Dermis blood vessel endothelial cell (primary cell): ENCODE measurements around the gene CTTNBP2. TPM values are rescaled to one million over a fixed set of nuclear protein-coding genes. Genes with fewer than 3 reads are reported as not detected.

ENCODE experiments used
- DNase-seq: peaks from one replicate; pipeline ENCODE4 v3.0.0; 2010
- total RNA-seq: library from RNA; depleted of rRNA; stranded (reverse); fragments of >200 nt; gene quantifications from 2 replicates; pipeline ENCODE4 v1.2.3, GENCODE V29; 2014

Gene CTTNBP2
- total RNA-seq, 1 donor from 2014 or later = 0.34 TPM

- no peak for DNase-seq
Measured at GRCh38 chr7:117784315-117784714, 88.9 kb downstream of the CTTNBP2 start.

GRCh38 chr7:117782761-117783160 lies 90.5 kb downstream of the CTTNBP2 start:
- no peak for DNase-seq

GRCh38 chr7:117781707-117782106 lies 91.5 kb downstream of the CTTNBP2 start:
- no peak for DNase-seq

GRCh38 chr7:117780832-117781231 lies 92.4 kb downstream of the CTTNBP2 start:
- DNase-seq = no peak

GRCh38 chr7:117777335-117778142 lies 95.7 kb downstream of the CTTNBP2 start:
- no peak for DNase-seq

GRCh38 chr7:117776224-117776623 lies 97.0 kb downstream of the CTTNBP2 start:
- no peak for DNase-seq

GRCh38 chr7:117775801-117776200 lies 97.4 kb downstream of the CTTNBP2 start:
- DNase-seq = no peak

GRCh38 chr7:117774943-117775342 lies 98.3 kb downstream of the CTTNBP2 start:
- DNase-seq = no peak

GRCh38 chr7:117772421-117772820 lies 100.8 kb downstream of the CTTNBP2 start:
- DNase-seq = no peak

GRCh38 chr7:117771756-117772155 lies 101.5 kb downstream of the CTTNBP2 start:
- no peak for DNase-seq

- no peak for DNase-seq
Measured at GRCh38 chr7:117769085-117769484, 104.2 kb downstream of the CTTNBP2 start.

GRCh38 chr7:117767951-117768350 lies 105.3 kb downstream of the CTTNBP2 start:
- no peak for DNase-seq

- no peak for DNase-seq
Measured at GRCh38 chr7:117766913-117767312, 106.3 kb downstream of the CTTNBP2 start.

GRCh38 chr7:117764031-117764430 lies 109.2 kb downstream of the CTTNBP2 start:
- DNase-seq = no peak

GRCh38 chr7:117762055-117762454 lies 111.2 kb downstream of the CTTNBP2 start:
- DNase-seq = no peak

GRCh38 chr7:117759950-117760640 lies 113.1 kb downstream of the CTTNBP2 start:
- no peak for DNase-seq

- DNase-seq = no peak
Measured at GRCh38 chr7:117757440-117757839, 115.8 kb downstream of the CTTNBP2 start.

GRCh38 chr7:117756586-117757085 lies 116.6 kb downstream of the CTTNBP2 start:
- no peak for DNase-seq

GRCh38 chr7:117755136-117755535 lies 118.1 kb downstream of the CTTNBP2 start:
- DNase-seq = no peak

- no peak for DNase-seq
Measured at GRCh38 chr7:117751775-117752174, 121.5 kb downstream of the CTTNBP2 start.

- DNase-seq = peak; percentile 43
Measured at GRCh38 chr7:117750612-117751563, 122.4 kb downstream of the CTTNBP2 start.

GRCh38 chr7:117741962-117742361 lies 131.3 kb downstream of the CTTNBP2 start:
- DNase-seq = no peak

GRCh38 chr7:117739085-117739484 lies 134.2 kb downstream of the CTTNBP2 start:
- no peak for DNase-seq
